GM21786 (cell line): Measurements from ENCODE around the gene LILRB2.
"Not testable (repeated sequence)": the region's sequence is repeated elsewhere in the genome, so short reads cannot be mapped to it uniquely, and the experiment has no call there.

Experiments
- ATAC-seq: cut with Tn5 transposase; IDR thresholded peaks from one replicate; pipeline ENCODE4 v1.9.1; 2021; ENCODE audit not compliant: unreplicated experiment

LILRB2 gene

DNA sequence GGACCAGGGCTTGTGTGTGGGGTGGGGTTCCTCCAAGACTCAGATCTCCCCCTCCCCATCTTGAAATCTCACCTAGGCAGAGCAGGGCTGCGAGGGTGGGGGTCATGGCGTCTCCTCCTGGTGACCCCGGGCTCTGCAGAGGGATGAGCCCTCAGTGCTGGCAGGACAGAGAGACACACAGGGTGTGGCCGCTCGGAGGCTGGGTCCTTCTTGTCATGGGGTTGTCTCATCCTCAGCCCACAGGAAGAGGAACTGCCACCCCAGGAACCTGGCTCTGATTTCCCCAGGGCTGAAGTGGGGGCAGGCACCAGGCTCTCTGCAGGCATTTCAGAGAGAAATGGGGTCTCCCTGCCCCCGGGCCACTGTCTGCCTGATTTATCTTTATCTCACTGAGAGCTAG lies 38.3 kb downstream of the LILRB2 start, which contains the start of gene LILRA6:
Gene LILRA6, minus strand, starts transcription at position 145 of the 400 bp plus-strand sequence.
- not testable (repeated sequence) for ATAC-seq

DNA sequence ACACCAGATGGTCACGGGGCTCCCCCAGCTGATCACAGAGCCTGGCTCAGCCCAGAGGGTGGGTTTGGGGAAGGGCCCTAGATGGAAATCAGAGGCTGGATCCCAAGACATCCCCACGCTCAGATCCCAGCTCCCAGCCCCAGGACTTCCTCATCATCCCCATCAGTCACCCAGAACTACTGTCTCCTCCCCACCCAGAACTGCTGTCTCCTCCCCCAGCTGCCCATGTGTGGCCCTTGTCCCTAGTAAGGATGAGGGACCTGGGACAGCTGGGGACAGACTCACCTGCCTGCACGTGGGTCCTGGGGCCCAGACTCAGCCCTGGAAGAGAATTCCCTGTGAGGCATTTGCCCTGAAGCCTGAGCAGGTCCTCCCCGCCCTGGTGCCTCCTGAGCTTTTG lies 38.7 kb downstream of the LILRB2 start:
- not testable (repeated sequence) for ATAC-seq

DNA sequence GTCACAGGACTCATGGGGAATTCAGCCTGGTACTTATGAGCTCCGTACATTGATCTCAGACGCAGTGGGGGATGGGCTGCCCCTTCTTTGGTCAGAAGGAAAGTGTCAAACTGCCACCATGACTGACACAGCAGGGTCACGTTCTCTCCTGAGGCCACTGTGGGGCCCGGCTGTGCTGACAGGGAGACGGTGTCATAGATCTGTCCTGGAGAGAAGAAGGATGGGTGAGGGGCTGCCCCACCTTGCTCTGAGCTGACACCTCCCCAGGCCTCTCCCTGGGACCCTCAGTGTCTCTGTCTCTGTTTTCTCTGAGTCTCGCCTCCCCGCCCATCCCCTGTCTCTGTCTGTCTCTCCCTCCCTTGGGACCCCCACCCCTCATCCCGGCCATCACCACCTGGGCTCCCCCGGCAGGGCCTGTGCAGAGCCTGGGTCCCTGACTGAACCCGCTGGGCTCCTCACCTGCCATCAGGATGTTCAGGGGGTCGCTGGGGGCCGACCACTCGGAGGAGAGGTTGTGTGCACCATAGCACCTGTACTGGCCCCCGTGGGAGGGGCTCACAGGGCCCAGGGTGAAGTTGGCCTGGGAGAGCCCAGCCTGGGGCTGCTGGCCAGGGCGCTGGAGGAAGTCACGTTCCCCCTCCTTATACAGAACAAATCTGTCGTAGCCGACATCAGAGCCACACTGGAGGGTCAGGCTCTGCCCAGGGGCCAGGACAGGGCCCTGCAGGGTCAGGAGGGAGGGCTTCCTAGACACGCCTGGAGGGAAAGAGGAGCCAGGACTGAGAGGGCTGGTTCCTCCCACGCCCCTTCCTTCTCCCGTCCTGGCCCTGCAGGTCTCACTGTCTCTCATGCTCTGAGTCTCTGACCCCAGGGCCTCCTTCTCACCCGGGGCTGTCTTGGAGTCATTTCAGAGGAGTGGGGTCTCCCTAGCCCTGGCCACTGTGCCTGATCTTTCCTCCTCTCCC lies 40.3 kb downstream of the LILRB2 start:
- ATAC-seq, result not testable (repeated sequence)

DNA sequence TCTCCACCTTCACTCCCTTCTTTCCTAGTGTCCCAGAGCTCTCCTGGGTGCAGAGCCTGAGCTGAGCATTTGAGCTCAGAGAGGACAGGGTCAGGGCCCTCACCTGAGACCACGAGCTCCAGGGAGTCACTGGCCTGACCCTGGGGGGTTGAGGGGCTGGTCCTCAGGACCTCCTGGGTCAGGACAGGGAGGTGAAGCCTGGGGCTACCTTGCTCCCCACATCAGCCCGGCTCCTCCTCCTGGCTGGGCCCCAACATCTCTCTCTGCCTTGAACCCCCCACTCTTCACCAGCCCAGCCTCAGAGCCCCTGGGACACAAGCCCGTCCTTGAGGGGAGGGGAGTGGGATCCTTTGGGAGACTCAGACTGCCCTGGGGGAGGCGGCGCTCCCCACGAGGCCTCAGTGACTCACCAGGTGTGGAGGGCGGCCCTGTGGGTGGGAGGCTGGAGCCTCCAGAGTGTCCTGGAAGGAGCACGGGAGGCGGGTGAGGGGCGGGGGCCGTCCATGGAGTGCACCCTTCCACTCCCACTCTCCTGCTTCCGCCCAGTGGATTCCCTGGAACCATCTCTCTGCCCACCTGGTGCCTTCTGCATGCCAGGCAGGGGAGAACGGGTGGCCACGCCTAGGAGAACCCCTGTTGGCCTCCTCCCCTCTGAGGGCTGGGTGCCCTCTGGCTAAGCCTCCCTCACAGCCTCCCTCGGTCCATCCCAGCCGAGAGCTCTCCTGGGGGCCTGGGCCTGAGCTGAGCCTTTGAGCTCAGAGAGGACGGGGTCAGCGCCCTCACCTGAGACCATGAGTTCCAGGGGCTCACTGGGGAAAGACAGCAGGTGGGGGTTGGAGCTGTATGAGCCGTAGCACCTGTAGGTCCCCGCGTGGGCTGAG lies 41.2 kb downstream of the LILRB2 start:
- not testable (repeated sequence) for ATAC-seq

DNA sequence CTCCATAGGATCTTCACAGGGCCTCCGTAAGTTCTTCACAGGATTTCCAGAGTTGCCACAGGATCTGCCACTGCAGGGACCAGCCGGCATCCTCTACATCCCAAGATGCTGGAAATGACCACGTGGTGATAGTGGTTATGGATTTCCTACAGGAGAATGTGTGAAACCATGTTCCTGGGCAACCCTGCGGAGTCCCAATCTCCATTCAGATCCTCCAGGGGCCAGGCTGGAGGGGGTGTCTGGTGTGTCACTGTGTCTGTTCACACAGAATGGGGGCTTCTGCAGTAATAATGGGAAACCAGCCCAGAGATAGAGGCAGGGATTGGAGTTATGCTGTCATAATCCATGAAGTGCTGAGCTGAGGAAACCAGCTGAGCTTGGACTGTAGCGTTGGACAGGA lies 47.0 kb downstream of the LILRB2 start:
- ATAC-seq, result no peak

- no peak for ATAC-seq
Observed at GRCh38 chr19:54231077-54231931, 49.6 kb downstream of the LILRB2 start.

GRCh38 chr19:54230031-54230430 lies 50.9 kb downstream of the LILRB2 start:
- no peak for ATAC-seq

- ATAC-seq, result no peak
Observed at GRCh38 chr19:54229146-54229545, 51.8 kb downstream of the LILRB2 start.

DNA sequence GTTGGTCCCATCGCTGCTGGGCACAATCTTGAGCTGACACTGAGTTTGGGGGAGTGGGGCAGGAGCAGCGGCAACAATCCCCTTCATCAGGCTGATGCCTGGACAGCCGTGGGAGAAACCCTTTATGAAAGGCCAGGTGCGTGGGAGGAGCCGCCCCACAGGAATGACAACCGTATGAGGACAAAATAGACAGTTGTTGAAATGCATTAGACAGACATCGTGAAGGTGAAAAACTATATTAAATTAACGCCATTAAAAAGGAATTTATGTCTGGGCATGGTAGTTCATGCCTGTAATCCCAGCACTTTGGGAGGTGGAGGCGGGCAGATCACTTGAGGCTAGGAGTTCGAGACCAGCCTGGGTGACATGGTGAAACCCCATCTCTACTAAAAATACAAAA lies 56.3 kb downstream of the LILRB2 start:
- not testable (repeated sequence) for ATAC-seq

DNA sequence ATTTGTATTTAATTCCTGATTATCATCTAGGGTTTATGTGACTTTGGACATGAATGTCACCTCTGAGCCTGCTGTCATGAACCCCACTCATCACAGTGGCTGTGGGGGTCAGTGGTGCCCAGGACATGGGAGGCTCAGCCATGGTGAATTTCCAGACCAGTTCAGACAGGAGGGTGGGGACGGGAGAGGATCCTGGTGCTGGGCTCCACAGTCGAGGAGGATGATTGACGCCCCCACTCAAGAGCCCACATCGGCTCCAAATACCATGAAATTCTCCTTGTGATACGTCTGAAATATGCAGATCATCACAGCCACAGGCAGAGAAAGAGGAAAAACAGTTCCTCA lies 57.0 kb downstream of the LILRB2 start:
- not testable (repeated sequence) for ATAC-seq
